LNCAP (cell line): ENCODE data around the gene TTC12.

Source experiments
- CTCF ChIP-seq: fragments of 450-650 bp; IDR thresholded peaks from 2 replicates; pipeline ENCODE4 v1.5.1; 2017; ENCODE audit warnings: mild to moderate bottlenecking

TTC12 gene

GRCh38 chr11:113304916-113305315 is 9.5 kb upstream of the TTC12 start:
- TF ChIP-seq CTCF = no peak

- TF ChIP-seq CTCF = peak; percentile 95
Observed at GRCh38 chr11:113305440-113306336, 8.7 kb upstream of the TTC12 start.

- no peak for TF ChIP-seq CTCF
Observed at GRCh38 chr11:113308601-113309000, 5.8 kb upstream of the TTC12 start.

DNA sequence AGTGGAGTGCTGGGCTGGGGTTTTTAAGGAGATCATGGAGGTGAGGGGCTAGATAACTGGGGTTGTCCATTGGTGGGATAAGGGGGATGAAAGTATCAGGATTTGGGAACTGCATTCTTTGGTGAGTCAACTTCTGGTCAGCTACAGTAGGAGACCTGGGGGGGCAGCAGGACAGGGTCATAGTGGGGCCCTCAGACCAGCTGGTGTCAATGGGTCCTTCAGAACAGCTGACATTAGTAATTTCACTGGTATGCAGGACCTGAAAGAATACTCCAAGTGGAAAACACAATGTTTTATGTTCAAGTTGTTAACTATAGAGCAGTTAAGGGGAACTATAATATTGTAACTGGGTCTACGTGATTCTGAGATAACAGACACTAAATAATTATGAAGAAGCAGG is 2.8 kb upstream of the TTC12 start:
- TF ChIP-seq CTCF = no peak

DNA sequence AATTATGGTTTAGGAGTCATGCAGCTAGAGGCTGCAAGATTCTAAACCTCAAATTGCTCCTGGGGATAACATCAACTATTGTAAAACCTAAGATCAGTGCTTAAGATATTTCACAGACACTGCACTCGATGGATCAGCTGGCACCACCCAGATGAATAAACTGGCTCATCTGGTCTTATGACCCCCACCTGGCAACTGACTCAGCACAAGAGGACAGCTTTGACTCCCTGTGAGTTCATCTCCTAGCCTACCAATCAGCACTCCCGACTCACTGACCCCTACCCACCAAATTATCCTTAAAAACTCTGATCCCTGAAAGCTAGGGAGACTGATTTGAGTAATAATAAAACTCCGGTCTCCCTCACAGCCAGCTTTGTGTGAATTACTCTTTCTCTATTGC is 782 bp upstream of the TTC12 start:
- TF ChIP-seq CTCF = no peak

DNA sequence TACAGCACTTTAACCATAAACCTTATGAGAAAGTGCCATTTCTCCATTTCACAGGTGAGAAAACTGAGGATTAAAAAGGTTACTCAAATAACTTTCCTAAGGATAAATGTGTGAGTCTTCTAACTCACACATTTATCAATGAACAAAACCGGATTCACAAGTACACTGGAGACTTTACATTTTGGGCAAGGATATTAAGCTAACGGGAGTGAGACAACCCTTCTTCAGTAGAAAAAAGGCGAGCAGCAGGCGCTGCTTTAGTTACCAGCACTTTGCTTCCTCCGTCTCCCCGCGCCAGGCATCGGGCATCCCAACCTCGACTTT is 356 bp upstream of the TTC12 start:
- TF ChIP-seq CTCF = no peak

DNA sequence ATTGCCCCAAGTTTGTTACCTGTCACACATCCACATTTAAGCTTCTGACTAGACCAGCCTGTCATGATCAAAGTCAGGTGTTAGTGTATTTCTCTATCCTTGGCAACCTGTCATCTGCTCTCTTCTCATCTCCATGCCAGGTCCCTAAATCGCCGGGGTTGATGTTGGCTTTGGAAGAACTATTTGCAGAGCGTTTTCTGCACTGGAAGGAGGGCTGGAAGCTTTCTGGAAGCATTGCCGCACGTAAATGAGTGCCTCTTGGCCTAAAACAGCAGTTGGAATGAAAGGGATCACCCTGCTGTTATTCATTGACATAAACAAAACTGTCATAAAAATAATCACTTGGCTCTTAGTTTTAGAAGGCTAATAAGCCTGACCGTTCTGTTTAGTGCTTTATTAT is 1.4 kb downstream of the TTC12 start:
- TF ChIP-seq CTCF = no peak

- no peak for TF ChIP-seq CTCF
Observed at GRCh38 chr11:113316256-113316655, 1.9 kb downstream of the TTC12 start.
